NOMO-1 treated with DMSO at 0.1 percent for 48 hours (cell line): ENCODE data around the gene TMEM121.

Experiments
- DNase-seq: peaks from one replicate; lab custom pipeline; 2025; ENCODE audit not compliant: unreplicated experiment; lab: John Stamatoyannopoulos, UW

Gene TMEM121

DNA sequence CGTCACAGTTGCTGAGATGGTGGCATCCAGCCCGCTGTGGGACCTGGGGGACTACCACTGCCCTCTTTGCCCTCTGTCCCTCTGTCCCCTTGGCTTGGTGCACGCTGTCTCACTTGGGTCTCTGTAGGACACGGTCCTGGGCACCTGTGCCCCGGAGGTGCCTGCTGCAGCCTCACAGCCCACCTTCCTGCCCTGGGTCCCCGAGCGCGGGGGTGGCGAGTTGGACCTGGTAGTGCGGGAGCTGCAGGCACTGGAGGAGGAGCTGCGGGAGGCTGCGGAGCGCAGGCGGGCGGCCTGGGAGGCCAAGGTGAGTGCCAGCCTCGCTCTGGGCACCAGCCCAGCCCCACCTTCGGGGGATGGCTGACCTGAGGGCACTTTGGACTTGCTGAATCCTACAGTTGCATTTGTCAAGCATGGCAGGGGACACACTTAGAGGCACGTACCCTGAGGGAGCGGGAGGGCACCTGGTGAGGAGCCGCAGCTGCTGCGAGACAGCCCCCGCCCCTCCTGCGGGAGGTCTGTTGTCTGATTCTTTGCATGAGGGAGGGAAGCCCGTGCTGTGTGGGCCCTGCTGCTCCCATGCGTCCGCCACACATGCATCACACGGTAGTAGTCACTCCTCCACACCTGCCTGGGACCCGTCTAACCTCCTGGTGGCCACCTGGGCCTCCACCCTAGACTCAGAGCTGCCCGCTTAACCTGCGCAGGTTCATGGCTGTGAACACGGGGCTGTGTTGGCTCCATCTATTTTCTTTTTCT lies 28.5 kb upstream of the TMEM121 start:
- no peak for DNase-seq

DNA sequence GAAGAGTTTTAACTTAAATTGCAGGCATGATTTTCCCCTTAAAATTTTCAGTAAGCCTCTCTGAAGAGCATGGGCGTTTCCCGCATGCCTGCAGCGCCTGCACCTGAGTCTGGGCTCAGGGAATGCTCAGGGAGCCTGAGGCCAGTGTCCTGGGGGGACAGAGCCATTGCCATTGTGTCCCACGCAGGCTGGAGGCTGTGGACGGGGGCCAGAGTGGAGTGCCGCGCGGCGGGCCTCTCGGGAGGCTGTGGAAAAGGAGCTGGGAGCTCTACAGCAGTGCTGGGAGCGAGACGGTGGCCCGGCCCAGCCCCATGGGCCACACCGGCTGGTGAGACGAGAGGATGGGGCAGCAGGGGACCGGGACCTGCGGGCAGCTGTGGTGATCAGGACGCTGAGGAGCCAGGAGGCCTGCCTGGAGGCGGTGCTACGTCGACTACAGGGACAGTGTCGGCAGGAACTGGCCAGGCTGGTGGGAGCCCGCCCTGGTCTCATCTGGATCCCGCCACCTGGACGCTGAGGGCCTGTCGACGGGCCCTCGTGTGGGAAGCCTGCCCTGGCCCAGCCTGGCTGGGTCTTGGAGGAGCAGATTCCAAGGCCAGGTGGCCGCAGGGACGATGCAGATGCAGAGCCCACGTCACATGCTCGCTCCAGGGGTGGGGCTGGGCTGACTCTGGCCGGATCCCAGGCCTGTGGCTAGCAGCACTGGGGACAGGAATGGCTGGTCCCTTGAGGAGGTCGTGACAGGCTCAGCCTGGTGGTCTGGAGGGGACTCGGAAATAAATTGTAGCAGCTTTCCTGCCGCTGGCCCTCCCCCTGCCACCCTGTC lies 27.7 kb upstream of the TMEM121 start:
- no peak for DNase-seq

DNA sequence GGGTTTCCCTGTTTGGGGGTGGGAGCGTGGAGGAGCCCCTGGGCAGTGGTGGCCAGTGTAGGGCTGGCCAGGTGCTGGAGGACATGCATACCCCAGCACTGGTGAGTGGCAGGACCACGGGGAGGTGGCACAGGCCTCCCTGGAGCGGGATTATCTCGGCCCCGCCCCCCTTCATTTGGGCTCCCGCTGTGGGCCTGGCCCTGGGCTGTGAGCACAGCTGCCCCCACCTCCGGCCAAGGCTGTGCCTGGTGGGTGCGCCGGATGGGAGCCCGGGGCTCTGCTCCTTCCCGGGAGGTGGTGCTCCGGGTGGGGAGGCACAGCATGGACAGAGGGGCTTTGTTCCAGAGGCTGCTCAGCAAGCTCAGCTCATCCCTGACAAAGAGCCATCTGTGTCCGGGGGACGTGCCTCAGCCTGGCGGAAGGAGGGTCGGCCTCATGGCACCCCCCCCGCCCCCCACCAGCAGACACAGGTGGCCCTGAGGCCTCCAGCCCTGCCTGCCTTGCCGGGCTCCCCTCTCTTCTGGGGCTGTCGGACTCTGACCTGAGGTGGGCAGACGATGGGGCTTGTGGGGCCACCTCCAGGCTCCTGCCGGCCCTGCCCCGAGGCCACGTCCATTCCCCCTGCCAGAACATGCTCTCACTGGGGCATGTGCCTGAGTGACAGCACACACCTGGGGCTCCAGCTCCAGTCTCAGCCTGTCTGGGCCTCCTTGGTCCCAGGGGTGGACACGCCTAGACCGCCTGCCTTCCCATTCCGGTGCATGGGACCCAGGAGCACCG lies 26.9 kb upstream of the TMEM121 start:
- no peak for DNase-seq

DNA sequence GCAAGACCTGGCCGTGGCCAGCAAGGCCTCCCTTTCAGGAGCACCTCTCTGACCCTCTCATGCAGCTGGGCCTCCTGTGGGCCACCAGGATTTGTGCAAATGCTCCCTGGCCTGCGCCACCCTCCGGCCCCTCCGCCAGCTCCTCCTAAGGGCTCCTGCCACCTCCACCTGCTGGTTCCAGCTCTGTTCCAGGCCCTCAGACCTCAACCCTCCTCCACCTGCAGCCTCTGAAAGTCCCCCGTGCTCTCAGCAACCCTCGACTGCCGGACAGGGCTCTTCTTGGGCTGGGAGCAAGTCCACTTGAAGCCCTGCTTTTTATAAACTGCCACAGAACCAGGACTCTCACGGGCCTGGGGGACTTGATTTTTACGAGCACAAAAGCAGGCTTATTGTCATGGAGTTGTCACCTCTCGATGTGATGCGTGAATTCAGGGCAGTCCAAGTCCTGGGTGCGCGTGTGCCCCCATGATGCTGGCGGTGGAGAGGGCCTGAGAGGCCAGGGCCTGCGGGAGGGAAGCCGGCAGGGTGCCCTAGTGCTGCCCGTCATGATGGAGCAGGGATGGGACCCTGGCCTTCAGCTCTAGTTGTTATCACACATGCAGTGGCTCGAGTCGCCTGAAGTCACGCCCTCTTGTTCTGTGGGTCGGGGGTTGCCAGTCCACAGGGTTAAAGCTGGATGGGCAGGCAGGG lies 26.2 kb upstream of the TMEM121 start:
- DNase-seq: no peak

DNA sequence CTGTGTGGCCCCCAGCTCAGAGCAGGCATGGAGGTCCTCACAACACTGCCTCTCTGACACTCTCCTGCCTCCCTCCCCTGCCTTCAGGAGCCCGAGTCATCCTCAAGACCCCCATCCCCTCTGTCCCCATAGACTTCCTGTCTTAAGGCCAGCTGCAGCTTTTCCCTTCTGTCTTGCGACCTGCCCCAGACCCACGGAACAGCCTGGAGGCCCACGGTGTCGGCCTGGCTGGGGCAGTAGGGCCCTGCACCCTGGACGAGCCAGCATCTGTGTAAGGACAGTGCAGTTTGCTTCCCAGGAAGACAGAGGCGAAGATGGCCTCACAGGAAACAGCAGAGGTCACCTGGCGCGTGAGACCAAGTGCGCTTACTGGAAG lies 25.7 kb upstream of the TMEM121 start:
- no peak for DNase-seq

DNA sequence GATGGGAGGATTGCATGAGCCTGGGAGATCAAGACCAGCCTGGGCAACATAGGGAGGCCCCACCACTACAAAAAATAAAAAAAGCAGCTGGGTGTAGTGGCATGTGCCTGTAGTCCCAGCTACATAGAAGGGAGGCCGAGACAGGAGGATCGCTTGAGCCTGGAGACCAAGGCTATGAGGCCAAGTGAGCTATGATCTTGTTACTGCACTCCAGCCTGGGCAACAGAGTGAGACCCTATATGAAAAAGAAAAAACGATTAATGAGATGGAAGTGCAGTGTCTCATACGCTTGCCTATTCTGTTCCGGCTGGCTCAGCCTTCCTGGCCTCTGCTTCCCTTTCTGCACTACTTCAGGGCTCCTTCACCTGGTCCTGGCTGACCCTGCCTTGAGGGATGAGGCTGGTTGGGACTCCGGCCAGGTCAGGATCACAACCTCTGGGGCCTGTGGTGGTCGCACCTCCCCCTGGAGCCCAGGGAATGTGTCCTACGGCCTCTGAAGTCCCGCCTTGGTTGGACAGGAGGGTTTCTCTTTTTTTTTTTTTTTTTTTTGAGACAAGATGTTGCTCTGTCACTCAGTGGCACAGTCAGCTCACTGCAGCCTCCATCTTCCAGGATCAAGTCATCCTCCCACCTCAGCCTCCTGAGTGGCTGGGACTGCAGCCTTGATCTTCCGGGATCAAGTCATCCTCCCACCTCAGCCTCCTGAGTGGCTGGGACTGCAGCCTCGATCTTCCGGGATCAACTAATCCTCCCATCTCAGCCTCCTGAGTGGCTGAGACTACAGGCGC lies 24.7 kb upstream of the TMEM121 start:
- no peak for DNase-seq

DNA sequence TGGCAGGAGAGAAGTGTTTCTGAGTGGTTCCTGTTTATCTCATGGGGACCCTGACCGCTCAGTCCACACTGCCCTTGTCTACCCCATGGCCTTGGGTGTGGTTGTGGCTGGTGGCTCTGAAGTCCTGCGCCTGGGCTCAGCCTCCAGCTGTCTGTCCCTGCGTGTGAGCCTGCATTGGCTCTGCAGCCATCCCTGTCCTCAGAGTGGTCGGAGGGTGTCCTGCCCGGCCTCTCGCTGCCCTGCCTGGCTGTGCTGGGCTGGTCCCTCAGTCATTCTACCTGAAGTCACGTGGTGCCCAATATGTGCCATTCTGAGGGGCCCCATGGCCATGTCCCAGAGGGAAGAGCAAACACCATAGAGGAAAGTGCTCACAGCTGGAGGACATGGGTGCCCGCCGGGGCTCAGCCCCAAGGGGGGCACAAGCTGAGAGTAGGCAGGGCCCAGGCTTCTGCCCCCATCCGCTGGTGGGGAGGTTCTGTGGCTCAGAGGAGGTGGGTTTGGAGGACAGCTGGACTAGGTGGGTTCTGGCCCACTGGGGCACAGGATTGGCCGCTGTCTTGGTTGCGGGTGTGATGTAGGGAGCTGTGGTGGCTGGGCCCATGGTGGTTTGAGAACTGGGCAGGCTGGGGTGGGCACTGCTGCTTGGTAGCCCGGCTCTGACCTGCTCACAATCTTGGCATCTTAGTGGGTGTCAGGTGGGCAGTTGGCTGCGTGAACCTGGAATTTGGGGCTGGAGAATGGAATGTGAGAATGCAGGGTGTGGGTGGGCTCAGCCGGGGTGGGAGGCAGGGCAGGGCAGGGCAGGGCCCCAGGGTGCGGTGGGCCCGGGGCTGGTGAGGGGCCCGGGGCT lies 23.7 kb upstream of the TMEM121 start:
- no peak for DNase-seq

DNA sequence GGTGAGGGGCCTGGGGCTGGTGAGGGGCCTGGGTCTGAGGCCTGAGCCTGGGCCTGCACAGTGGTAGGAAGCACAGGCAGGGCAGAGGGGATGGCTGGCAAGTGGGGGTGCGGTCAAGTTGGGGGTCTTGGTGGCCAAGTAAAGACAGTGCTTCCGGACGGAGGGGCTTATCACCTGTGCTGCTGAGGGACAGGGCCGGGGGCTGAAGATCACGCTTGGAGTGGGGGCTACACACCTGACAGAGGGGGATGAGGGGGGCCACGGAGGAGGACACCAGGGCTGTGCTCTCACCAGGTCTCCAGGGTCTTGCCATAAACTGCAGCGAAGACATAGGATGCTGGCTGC lies 23.1 kb upstream of the TMEM121 start:
- DNase-seq: no peak

DNA sequence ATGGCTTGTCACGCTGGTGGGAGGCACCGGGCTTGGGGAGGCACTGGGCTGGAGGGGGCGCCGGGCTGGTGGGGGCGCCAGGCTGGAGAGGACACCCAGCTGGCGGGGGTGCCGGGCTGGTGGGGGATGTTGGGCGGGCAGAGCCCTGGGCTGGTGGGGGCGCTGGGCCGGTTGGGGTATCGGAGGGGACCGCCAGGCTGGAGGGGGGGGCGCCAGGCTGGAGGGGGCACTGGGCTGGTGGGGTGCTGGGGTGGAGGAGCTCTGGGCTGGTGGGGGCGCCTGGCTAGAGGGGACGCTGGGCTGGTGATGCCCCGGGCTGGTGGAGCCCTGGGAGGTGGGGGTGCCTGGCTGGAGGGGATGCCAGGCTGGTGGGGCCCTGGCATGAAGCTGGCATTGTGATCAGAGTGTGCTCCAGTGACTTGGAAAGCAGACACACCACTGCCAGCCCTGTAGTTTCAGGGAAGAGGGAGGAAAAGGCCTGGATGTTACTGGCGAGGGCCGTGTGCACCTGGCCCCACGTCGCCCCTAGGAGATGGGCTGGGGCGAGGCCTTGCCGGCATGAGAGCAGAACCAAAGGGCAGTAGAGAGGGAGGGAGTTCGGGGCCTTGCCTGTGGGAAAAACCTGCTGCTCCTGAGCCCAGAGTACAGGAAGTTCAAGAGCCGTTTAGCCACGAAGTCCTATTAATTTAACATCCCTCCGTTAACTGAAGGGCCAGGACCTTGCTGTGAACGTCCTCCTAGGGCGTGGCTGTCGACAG lies 22.3 kb upstream of the TMEM121 start:
- DNase-seq: no peak

DNA sequence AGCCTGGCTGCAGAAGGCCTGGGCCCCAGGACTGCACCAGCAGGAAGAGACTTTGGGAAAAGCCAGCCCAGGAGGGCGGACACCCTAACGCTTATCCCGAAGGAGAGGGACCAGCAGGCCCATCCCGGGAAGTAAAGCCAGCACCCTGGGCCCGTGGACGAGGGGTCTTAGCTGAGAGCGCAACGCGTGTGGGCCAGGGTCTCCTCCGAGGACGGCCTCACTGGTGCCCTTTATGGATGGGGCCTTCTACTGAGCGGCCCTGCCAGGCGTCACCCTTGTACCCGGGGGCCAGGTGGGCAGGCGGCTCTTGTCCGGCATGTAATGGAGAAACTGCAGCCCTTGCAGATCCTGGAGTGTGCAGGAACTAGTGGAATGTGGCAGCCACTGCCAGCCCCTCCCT lies 21.3 kb upstream of the TMEM121 start:
- no peak for DNase-seq

DNA sequence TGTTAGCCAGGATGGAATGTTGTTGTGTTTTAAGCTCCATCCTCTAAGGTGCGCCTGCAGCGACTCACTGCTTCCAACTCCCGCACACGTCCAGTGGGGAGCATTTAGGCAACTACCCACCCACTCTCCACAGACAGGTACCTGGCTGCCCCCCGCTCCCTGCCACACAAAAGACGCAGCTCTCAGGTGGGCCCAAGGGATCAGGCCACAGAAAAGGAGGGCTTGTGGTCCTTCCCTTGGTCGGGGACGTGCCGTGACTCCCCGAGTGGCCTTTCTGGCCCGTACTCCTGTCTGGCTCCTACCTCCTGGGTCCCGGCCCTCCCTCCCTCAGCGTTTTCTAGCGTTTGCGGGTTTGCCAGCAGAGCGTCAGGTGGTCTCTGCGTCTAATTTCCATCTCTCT lies 19.1 kb upstream of the TMEM121 start:
- no peak for DNase-seq

DNA sequence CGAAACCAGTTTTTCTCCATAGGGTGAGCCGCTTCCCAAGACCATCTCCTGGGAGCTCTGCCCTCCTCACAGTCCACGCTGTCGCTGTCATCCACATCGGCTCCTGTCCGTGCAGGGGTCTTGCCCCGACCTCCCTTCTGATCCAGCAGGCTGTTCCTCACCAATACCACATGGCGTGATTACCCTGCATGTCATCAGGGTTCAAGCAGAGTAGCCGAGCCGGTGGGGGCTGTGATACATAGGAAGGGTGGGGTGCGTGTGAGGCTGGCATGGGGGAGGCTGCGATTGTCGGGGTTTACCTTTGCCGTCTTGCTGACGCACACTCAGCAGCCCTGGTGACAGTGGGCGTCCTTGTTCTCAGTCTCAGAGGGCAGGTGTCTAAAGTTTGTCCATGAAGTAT lies 18.3 kb upstream of the TMEM121 start:
- no peak for DNase-seq

DNA sequence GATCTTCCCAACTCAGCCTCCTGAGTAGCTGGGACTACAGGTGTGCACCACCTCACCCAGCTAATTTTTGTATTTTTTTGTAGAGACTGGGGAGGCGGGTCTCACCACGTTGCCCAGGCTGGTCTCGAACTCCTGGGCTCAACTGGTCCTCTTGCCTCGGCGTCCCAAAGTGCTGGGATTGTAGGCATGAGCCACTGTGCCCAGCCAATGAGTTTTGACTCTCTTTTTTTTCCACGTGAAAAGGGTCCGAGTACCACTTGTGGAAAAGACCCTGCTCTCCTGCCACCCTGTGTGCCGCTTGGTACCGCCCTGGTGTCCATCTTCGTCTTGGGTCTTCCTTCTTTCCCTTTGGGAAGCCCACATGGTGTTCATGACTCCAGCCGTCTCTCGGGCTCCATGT lies 17.8 kb upstream of the TMEM121 start:
- no peak for DNase-seq

DNA sequence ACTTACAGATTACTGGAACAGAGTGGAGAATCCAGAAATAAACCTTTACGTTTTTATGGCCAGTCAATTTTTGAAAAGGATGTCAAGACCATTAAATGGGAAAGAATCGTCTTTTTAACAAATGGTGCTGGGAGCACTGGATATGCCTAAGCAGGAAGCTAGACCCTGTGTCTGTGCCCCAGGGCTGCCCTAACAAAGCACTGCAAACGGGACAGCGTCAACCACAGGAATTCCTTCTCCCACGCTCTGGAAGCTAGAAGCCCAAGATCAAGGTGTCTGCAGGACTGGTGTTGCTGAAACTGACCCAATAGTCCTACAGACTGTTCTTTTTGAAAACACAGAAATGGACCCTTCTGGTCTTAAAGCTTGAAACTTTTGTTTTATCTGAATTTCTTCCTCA lies 9.3 kb upstream of the TMEM121 start:
- DNase-seq: no peak

DNA sequence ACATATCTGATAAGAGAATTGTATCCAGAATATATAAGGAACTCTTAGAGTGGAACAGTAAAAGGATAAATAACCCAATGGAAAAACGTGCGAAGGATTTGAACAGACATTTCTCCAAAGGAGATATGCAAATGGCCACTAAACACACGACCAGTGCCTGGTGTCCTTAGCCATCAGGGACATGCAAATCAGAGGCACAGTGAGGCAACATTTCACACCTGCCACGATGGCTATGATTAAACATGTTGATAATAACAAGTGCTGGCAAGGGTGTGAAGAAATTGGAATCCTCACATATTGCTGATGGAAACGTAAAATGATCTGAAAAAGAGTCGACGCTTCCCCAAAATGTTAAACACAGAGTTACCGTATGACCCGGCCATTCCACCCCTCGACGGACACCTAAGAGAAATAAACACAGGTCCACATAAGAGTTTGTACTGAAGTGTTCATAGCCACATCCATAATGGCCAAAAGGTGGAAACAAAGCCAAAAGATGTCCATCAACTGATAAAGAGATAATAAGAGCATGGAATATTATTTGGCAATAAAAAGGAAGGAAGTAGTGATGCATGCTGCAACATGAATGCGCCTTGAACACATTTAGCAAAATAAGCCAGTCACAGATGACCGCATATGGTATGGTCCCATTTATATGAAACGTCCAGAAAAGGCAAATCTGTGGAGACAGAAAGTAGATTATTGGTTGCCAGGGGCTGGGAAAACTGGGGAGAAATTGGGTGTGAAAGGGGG lies 6.3 kb upstream of the TMEM121 start:
- DNase-seq: no peak

DNA sequence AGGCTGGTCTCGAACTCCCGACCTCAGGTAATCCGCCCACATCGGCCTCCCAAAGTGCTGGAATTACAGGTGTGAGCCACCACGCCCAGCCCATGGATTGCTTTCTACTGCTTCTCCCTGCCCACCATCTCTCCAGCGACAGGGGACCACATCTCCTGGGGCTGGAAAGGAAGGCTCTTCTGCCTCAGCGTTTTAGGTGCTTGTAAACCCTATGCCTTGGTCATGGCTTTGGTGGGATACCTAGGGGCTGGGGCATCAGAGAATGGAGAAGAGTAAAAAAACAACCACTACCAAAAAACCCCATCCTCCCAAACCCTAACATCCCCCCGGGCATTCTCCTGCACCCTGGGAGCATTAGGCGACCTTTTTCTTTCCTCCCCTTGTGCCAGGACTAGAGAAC lies 1.1 kb upstream of the TMEM121 start:
- DNase-seq: no peak

DNA sequence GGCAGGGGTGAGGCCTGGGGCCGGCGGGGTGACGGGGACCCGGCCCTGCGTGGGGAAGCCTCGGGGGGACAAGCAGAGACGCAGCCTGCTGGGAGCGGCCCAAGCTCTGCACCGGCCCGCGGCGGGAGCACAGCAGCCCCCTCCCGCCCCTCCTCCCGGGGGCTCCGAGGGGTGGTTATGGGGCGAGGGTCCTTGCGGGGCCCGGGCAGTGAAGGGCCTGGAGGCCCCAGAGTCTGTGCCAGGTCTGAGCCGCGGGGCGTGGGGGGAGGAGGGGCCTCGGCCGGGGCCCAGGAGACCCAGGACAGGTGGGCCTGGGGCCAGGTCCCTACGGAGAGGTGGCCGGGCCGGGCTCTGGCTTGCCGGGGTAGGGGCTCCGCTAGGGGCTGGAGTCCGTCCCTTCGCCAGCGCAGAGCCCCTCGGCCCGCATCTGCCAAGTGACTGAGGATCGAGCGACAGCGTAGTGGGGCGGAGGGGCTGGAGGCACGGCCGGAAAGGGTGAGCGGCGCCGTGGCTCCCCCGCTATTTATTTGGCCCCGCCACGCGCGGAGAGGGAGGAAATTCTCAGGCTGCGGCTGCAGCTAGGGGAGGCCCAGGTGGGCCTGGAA lies 495 bp downstream of the TMEM121 start:
- no peak for DNase-seq

DNA sequence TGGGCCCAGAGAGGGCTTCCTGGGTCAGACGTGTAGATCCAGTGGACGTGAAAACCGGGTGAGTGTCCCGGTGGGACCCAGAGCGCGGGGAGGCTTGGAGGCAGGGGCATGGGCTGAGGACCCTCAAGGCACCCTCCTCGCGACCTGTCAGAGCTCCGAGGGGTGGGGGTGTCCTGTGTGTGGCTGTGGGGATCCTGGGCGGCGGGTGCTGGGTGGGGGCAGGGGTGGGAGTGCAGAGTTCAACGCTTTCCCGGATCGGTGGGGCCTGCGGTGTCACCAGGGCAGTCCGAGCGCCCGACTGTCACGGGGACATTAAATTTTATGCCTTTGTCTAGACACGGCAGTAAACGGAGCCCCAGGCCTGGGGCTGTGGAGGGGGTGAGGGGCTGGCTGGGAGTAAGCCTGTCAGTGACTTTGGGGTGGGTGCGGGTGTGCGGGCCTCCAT lies 1.0 kb downstream of the TMEM121 start:
- no peak for DNase-seq
